HG02870 (cell line): ENCODE results near the gene PRC1.
"Not testable (repeated sequence)": the region's sequence is repeated elsewhere in the genome, so short reads cannot be mapped to it uniquely, and the experiment has no call there.

ENCODE experiments used
- ATAC-seq: cut with Tn5 transposase; IDR thresholded peaks from one replicate; pipeline ENCODE4 v1.9.1; 2021; ENCODE audit warnings: mild to moderate bottlenecking, moderate library complexity; ENCODE audit not compliant: unreplicated experiment

PRC1 gene

DNA sequence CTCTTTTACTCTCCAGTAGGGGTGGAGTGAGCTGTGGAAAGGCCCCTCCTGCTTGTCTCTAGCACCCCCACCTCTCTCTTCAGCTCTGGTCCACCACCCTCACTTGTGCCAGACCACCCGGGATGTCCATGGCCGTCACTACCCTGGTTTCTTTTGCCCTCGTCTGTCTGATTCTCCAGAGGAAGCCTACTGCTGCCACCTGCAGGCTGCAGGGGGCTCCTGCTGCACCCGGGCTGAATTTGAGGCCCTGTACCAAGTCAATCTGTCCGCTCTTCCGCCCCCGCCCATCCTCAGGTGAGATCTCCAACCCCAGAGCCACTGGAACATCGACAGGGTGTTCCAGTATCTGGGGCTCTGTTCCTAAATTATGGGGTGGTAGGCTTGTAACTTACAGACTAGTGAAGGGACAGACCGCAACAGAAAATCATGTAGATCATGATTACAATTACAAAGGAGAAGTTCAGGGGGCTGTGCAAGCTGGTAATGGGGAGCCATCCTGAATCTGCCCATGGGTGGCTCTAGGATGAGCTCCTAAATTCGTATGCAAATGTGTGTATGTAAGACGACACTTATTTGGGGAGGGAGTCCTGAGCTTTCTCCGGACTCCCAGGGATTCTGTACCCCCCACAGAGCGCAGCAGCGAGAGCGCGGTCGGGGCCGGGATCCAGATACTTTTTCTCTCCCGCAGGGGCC, 59.9 kb downstream of the PRC1 start:
- peak; percentile 24 for ATAC-seq

GRCh38 chr15:90933301-90933700, 61.0 kb downstream of the PRC1 start:
- no peak for ATAC-seq

DNA sequence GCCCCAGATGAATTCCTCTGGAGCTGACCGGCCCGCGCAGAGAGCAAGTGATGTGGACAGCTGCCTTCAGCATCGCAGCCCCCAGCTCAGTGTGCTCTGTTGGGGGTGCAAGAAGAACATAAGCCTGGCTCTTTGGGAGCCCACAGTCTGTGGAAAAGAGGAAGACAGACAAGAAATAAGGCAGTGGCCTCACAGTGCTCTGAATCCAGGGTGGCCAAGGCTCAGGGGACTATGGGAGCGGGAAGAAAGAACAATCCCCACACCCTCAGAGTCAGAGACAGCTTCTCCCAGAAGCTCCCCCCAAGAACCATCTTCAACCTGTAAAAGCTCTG, 61.7 kb downstream of the PRC1 start:
- no peak for ATAC-seq

- peak; percentile 34 for ATAC-seq
Observed at GRCh38 chr15:90931828-90932659, 62.3 kb downstream of the PRC1 start, which contains the start of gene HDDC3. Gene HDDC3, minus strand, starts transcription at chr15:90932549. Its CDS starts 9 bp downstream, at chr15:90932540.

DNA sequence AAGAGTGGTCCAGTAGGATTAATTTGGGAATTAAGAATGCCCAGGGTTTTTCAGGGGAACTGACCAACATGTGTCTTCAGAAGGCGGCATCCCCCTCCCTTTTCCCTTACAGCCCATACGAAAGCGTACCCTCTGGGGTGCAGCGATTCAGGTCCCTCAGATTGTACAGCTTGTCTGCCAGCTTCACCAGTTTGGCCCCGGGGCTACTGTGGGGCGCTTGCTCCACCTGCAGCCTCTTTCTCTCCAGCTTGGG, 62.8 kb downstream of the PRC1 start:
- no peak for ATAC-seq

DNA sequence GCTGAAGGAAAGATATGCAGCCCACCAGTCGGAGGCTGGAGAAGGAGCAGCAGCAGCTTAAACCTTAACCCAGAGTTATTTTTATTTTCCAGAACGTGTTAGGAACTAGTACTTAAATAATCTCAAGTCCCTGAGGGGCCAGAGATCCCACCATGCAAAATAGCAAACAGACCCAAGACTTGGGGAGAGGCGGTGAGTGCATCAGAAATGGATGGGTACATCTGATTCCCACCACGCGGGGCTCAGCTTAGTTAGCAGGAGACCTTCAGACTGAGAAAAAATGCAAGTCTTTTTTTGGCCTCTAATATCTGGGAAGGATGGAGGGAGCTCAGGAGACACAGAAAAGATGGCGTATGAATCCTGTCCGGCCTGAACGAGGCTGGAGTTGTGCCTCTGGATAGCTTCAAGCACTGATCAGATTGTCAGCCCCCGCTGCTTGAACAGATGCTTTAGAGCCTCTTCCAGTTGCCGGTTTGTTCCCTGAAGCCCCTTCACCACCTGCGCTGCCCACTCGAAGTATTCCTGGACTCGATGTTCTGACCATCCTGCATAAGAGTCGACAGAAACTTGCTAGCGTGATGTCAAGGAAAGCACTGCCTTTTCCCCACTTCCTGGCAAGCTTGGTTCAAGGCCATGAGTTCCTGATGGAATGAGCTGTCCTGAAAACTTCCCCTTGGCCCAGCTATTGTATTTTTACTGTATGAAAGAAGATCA, 63.3 kb downstream of the PRC1 start:
- ATAC-seq: no peak

DNA sequence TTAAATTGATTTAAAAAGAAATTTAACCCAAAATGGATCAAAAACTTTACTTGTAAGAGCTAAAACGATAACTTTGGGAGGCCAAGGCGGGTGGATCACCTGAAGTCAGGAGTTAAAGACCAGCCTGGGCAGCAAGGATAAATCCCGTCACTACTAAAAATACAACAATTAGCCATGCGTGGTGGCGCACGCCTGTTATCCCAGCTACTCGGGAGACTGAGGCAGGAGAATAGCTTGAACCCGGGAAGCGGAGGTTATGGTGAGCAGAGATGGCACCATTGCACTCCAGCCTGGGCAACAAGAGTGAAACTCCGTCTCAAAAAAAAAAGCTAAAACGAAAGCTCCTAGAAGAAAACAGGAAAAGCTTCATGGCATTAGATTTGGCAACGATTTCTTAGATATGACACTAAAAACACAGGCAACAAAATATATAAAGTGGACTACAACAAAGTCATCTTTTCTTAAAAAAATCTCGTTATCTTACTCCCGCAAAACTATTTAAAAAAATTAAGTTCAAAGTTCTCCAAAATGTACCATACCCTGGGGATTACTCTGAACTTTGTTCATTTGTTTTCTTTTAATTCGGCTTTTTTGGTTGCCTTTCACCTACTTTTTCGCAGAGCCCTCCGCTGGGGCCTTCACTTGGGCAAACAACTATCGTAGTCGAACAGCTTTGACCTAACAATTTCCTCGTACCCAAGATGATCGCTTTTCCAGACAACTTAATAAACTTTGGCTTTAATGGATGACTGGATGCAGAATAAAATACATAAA, 64.9 kb downstream of the PRC1 start:
- ATAC-seq: no peak

- ATAC-seq: not testable (repeated sequence)
Observed at GRCh38 chr15:90928106-90928505, 66.2 kb downstream of the PRC1 start.

DNA sequence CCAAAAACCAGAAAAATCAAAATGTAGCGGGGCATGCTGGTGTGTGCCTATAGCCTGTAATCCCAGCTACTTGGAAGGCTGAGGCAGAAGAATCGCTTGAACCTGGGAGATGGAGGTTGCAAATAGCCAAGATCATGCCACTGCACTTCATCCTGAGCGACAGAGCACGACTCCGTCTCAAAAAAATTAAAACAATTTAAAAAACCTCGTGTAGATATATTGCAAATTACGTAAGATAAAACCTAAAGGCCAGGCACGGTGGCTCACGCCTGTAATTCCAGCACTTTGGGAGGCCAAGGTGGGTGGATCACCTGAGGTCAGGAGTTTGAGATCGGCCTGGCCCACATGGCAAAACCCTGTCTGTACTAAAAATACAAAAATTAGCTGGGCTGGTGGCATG, 67.6 kb downstream of the PRC1 start:
- ATAC-seq: not testable (repeated sequence)

GRCh38 chr15:90924375-90924774, 70.0 kb downstream of the PRC1 start:
- peak; percentile 78 for ATAC-seq

DNA sequence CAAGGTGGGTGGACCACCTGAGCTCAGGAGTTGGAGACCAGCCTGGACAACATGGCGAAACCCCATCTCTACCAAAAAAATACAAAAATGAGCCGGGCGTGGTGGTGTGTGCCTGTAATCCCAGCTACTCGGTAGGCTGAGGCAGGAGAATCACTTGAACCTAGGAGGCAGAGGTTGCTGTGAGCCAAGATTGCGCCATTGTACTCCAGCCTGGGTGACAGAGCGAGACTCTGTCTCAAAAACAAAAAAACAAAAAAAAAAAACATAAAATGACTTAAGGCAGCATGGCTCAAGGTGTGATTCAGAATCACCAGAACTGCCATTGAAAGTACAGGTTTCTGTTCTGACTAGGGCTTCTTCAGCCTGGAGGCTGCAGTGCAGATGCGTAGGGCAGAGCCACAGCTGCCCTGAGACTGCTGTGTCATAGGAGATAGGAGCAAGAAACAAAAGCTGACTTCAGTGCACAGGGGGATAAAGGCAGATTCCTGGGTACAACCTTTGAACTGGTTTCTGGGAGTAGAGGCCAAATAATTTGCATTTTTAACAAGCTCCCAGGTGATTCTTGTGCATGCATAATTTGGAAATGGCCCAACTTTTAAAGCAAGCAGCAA, 71.5 kb downstream of the PRC1 start:
- ATAC-seq: peak; percentile 80

DNA sequence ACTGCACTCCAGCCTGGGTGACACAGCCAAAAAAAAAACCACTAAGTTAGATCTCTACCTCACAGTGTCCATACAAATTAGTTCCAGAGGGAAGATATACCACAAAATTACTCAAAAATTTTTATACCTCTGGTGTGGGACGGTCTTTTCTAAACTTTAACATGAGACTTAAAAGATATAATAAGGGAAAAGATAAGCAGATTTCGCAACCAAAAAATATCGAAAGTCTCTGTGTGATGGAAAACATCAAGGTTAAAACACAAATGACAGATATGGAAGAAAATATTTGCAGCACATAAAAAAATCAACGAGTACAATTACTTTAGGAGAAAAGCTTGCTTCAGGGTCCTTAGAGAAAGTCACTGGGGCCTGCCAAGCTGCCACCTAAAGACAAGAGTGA, 72.4 kb downstream of the PRC1 start:
- no peak for ATAC-seq

DNA sequence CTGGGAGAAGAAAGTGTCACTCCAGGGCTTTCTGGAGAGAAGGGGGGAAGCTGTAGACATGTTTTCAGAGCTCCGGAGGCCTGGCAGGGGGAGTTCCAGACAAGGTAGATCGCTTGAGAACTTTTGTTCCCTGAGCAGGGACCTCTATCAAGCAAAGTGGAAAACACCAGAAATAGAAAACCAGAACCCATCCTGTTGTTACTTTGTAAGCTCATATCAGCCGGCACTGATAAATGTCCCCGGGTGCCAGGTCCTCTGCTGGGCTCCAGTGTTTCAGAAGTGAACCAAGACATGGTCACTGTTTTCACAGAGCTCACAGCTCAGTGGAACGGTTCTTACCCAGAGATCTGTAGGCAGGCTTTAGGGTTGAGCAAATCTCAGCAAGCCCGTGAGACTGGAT, 75.5 kb downstream of the PRC1 start:
- no peak for ATAC-seq

DNA sequence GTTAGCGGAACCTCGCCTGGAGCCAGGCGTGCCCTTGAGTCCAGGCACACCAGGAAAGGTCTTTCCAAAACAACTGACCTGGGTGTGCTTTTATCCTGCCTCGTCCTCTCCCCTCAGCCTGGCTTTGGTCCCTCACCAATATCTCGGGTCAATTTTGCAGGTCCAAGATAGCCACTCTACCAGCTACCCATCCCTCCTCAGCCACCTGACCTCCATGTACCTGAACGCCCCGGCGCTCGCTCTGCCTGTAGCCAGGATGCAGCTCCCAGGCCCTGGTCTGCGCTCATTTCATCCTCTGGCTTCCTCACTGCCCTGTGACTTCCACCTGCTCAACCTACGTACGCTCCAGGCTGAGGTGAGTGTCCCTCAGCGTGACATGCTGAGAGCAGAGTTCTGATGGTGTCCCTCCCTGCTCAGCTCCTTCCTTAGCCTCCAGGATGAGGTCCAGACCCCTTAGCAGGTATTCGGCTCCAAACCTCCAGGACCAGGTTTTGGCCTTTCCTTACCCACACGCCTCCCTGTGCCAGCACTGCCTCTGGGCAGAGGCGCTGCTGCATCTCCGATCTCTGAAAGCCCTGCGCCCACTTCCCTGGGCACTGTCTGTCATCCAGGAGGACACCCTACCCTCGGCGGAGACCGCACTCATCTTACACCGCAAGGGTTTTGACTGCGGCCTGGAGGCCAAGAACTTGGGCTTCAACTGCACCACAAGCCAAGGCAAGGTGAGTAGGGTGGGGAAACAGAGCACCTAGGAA, 76.1 kb downstream of the PRC1 start:
- ATAC-seq: no peak

GRCh38 chr15:90917569-90917968, 76.8 kb downstream of the PRC1 start:
- no peak for ATAC-seq

DNA sequence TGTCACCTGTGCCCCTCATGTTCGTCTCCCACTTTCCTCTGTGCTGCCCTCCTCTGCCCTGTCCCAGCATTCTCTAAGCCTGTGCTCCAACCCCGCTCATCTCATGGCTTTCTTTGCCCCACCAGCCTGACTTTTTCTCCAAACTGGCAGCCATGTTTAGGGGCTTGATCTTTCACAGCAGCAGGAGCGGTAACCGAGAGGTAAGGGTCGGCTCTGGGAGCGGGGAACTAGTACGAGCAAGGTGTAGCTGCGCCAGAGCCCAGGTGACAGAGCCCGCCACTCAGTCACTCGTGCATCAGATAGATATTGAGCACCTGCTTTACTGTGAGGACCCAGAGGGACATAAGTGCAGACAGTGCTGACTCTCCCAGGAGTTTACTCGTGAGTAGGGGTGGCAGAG, 77.9 kb downstream of the PRC1 start:
- no peak for ATAC-seq
